HG02981 (cell line): ENCODE results near the gene KISS1.

ENCODE experiments used
- ATAC-seq: cut with Tn5 transposase; IDR thresholded peaks from one replicate; pipeline ENCODE4 v1.9.1; 2021; ENCODE audit warnings: mild to moderate bottlenecking, moderate library complexity; ENCODE audit not compliant: unreplicated experiment

Gene KISS1

GRCh38 chr1:204219971-204220616 is 23.8 kb upstream of the KISS1 start:
- no peak for ATAC-seq

- no peak for ATAC-seq
These were observed 22.3 kb upstream of the KISS1 start for GRCh38 chr1:204218552-204218951.

GRCh38 chr1:204217648-204218000 is 21.3 kb upstream of the KISS1 start:
- no peak for ATAC-seq

GRCh38 chr1:204216880-204217647 is 20.8 kb upstream of the KISS1 start:
- ATAC-seq = no peak

- no peak for ATAC-seq
These were observed 19.9 kb upstream of the KISS1 start for GRCh38 chr1:204216236-204216635.

- ATAC-seq = peak; percentile 72
These were observed 17.7 kb upstream of the KISS1 start, which contains the start of gene GOLT1A for GRCh38 chr1:204213668-204214662. Gene GOLT1A (minus strand): TSS chr1:204213988. CDS start chr1:204213906, 82 bp downstream.

GRCh38 chr1:204212715-204213114 is 16.4 kb upstream of the KISS1 start:
- ATAC-seq = no peak

- no peak for ATAC-seq
These were observed 14.8 kb upstream of the KISS1 start for GRCh38 chr1:204211046-204211445.

- no peak for ATAC-seq
These were observed 10.9 kb upstream of the KISS1 start for GRCh38 chr1:204207136-204207616.

- ATAC-seq = no peak
These were observed 9.8 kb upstream of the KISS1 start for GRCh38 chr1:204206121-204206520.

- no peak for ATAC-seq
These were observed 9.2 kb upstream of the KISS1 start for GRCh38 chr1:204205486-204205885.

GRCh38 chr1:204204944-204205343 is 8.7 kb upstream of the KISS1 start:
- ATAC-seq = no peak

- ATAC-seq = no peak
These were observed 7.0 kb upstream of the KISS1 start for GRCh38 chr1:204203206-204203767.

- no peak for ATAC-seq
These were observed 6.2 kb upstream of the KISS1 start for GRCh38 chr1:204202481-204202880.

- ATAC-seq = no peak
These were observed 5.2 kb upstream of the KISS1 start for GRCh38 chr1:204201348-204202040.

- no peak for ATAC-seq
These were observed 3.3 kb upstream of the KISS1 start for GRCh38 chr1:204199579-204199978.

- ATAC-seq = no peak
These were observed 2.4 kb upstream of the KISS1 start for GRCh38 chr1:204198348-204199340.

GRCh38 chr1:204197068-204197467 is 777 bp upstream of the KISS1 start:
- no peak for ATAC-seq

GRCh38 chr1:204194771-204195170 is 1.5 kb downstream of the KISS1 start:
- no peak for ATAC-seq
